ENCODE results near the gene DTWD2.
"Not testable (repeated sequence)": the region's sequence is repeated elsewhere in the genome, so short reads cannot be mapped to it uniquely, and the experiment has no call there.

Gene DTWD2

DNA sequence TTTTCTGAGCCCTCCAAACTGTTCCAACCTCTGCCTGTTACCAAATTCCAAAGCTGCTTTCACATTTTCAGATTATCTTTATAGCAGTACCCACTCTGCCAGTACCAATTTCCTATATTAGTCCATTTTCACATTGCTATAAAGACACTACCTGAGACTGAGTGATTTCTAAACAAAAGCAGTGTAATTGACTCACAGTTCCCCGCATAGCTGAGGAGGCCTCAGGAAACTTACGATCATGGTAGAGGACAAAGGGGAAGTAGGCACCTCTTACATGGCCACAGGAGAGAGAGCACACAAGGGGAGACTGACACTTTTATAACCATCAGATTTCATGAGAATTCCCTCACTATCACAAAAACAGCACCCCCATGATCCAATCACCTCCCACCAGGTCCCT, 105.0 kb downstream of the DTWD2 start:
- no peak for DNase-seq (ENCODE audit: low spot score)

DNA sequence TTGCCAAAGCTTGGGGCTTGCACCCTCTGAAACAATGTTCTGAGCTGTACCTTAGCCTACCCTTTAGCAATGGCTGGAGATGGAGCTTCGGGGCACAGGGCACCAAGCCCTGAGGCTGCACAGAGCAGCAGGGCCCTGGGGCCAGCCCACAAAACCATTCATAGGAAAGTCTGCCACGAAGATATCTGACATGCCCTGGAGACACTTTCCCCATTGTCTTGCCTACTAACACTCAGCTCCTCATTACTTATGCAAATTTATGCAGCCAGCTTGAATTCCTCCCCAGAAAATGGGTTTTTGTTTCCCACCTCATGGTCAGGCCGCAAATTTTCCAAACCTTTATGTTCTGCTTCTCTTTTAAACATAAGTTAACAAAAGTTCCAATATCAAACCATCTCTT, 105.7 kb downstream of the DTWD2 start:
- TF ChIP-seq, protein P1, sequence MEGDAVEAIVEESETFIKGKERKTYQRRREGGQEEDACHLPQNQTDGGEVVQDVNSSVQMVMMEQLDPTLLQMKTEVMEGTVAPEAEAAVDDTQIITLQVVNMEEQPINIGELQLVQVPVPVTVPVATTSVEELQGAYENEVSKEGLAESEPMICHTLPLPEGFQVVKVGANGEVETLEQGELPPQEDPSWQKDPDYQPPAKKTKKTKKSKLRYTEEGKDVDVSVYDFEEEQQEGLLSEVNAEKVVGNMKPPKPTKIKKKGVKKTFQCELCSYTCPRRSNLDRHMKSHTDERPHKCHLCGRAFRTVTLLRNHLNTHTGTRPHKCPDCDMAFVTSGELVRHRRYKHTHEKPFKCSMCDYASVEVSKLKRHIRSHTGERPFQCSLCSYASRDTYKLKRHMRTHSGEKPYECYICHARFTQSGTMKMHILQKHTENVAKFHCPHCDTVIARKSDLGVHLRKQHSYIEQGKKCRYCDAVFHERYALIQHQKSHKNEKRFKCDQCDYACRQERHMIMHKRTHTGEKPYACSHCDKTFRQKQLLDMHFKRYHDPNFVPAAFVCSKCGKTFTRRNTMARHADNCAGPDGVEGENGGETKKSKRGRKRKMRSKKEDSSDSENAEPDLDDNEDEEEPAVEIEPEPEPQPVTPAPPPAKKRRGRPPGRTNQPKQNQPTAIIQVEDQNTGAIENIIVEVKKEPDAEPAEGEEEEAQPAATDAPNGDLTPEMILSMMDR (IDR thresholded peaks at IDR 0.05; ENCODE audit: extremely low read depth, missing control alignments), result no peak

More for the DNA sequence above, 105.0 kb downstream of the DTWD2 start:
- TF ChIP-seq, protein P1 (IDR thresholded peaks at IDR 0.05; ENCODE audit: extremely low read depth, missing control alignments), result no peak

DNA sequence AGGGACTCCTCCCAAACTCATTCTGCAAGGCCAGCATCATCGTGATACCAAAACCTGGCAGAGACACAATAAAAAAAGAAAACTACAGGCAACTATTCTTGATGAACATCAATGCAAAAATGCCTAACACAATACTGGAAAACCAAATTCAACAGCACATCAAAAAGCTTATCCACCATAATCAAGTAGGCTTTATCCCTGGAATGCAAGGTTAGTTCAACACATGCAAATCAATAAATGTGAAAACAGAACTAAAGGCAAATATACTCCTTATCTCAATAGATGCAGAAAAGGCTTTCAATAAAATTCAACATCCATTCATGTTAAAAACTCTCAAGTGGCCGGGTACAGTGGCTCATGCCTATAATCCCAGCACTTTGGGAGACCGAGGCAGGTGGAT, 111.5 kb downstream of the DTWD2 start:
- DNase-seq (ENCODE audit: low spot score), result not testable (repeated sequence)

More for the DNA sequence above, 105.7 kb downstream of the DTWD2 start:
- DNase-seq (ENCODE audit: low spot score), result no peak

DNA sequence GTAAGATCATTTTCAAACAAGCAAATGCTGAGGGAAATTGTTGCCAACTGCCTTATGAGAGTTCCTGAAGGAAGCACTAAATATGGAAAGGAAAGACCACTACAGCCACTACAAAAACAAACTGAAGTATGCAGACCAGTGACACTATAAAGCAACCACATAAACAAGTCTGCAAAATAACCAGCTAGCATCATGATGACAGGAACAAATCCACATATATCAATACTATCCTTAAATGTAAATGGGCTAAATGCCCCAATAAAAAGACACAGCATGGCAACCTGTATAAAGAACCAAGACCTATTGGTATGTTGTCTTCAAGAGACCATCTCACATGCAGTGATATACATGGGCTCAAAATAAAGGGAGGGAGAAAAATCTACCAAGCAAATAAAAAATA, 113.2 kb downstream of the DTWD2 start:
- DNase-seq (ENCODE audit: low spot score), result no peak
- TF ChIP-seq, protein P1 (IDR thresholded peaks at IDR 0.05; ENCODE audit: extremely low read depth, missing control alignments), result no peak

- TF ChIP-seq, protein P1 (IDR thresholded peaks at IDR 0.05; ENCODE audit: extremely low read depth, missing control alignments), result no peak
- no peak for DNase-seq (ENCODE audit: low spot score)
Measured at GRCh38 chr5:118873417-118873816, 114.9 kb downstream of the DTWD2 start.

DNA sequence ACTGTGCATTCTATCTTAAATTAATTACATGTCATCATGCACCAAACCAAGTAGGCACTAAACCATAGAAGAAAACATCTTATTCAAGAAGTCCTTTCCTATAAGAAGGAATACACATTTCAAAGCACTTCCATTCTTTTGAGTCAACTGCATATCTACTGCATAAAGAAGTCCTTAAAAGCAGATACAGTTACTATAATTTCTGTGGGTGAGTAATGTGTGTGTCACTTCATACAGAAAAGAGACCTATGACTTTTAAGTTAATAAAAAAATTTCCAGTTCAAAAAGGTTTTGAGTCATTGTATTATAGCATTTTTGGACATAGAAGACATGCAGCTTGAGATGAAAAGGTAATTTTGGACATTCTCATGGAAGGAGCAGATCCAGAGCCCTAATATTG, 125.0 kb downstream of the DTWD2 start:
- DNase-seq (ENCODE audit: low spot score), result no peak
- TF ChIP-seq, protein P1 (IDR thresholded peaks at IDR 0.05; ENCODE audit: extremely low read depth, missing control alignments), result no peak

- no peak for DNase-seq (ENCODE audit: low spot score)
- TF ChIP-seq, protein P1 (IDR thresholded peaks at IDR 0.05; ENCODE audit: extremely low read depth, missing control alignments), result no peak
Measured at GRCh38 chr5:118862596-118862995, 125.8 kb downstream of the DTWD2 start.

DNA sequence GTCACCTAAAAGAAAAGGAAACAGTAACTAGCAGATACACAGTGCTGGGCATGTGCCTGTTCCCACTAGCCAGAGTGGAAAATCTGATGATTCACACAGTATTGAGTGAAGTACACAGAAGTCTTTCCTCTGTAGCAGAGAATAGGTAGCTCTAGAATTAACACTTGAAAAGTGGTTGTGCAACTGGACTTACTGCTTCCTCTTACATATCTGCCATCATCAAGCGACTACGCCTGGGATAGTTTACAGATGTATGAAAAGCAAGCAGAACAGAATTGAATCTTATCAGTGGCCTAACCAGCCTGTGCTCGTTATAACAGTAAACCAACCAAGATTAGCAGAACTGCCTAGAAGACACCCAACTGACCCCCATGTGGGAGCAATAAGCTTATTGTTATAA, 130.6 kb downstream of the DTWD2 start:
- TF ChIP-seq, protein P1 (IDR thresholded peaks at IDR 0.05; ENCODE audit: extremely low read depth, missing control alignments), result no peak
- DNase-seq (ENCODE audit: low spot score), result no peak

Measured in GM20000 (cell line).